Stimulated activated CD8-positive, alpha-beta memory T cell treated with anti-CD3 and anti-CD28 coated beads, Interleukin-4, amount 100 ng/mL, for 24 hours (primary cell): ENCODE measurements around the gene OSGIN1.

Experiments used
- DNase-seq: peaks from one replicate; pipeline ENCODE4 v3.0.0-alpha.2; 2020; ENCODE audit warnings: low read depth

The OSGIN1 gene

DNA sequence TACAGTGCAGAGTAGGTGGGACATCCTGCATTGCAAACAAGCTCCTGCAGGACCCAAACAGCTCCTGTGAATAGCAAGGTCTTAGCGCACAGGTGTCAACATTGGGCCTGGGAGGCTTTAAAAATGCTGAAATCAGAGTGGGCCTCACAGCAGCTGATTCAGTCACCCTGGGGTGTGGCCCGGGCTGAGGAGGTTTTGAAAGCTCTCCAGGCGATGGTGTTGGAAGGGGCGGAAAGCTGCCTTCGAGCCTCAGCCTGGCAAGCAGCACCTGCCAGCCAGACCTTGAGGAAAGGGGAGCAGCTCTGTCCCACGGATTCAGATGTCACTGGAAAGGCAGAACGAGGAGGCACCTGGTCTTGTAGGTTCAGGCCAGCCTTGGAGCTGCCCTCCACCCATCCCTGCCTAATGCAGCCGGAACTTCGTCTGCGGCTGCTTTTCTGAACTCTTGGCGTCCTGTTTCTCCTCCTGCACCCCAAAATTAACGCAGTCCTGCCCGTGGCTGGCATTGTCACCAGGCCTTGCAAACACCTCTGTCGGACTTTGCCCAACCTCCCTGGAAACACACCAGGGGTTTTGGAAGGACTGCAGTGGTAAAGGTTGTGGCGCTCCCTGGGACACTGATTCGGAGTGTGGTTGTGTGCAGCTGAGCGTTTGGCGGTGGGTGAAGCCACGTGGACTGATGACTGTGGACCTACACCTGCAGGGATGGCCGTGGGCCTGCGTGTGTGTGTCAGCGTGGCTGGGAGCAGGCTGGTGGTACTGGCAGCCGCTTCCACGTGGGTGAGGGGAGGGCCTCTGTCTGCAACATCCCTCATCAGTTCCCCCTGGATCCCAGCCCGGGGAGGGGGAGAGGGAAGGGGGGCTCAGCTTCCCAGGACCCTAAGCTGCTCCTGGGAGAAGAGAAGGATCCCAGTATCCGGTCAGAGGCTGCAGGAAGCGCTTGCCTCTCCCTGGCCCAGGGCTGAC lies 18.4 kb downstream of the OSGIN1 start:
- no peak for DNase-seq

DNA sequence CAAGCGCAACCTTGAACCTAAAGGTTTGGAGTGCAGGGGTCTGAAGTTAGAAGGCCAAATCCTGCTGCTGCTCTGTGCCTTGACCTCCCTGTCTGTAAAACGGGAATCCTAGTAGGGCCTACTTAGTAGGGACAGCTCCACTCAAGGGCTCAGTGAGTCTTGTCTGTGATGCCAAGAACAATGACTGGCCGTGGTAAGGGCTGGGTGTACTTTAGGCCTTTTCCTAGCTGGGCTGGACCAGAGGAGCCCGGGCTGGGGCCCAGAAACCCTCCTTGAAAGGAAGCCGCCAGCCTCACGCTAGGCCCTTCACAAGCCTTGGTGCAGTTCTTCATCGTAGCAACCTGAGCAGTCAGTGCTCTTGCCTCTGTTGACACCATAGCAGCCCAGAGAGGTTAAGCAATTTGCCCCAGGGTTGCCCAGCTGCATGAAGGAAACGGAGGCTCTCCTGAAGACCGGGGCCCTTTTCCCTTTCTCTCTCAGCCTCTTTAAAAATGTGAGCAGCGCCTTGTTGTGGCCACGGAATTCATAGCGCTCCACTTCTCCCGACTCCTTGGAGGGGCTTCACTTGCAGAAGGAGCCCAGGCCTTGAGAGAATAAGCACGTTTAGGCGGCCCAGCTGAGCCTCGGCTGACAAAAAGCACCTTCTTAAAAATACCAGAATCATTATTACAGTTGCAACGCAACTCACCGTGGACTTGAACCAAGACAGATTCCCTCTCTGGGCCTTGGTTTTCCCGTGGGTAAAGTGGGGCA lies 19.4 kb downstream of the OSGIN1 start:
- no peak for DNase-seq

DNA sequence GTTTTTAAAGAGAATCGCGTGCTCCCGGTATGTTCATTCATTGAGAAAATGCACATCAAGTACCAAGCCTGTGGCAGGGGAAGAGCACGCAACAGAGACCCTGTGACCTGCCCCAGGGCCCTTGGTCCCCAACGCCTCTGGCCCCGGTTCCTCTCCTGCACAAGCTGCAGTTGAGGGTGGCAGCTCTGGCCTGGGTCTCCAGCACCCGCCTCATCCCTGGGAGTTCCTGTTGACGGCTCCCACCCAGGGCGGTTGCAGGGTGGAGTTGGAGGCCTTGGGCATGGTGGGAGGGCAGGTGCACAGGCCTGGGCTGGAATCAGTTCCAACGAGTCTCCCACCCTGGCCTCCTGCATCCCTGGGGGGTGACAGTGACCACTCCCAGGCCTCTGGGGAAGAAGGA lies 20.0 kb downstream of the OSGIN1 start:
- DNase-seq = no peak

DNA sequence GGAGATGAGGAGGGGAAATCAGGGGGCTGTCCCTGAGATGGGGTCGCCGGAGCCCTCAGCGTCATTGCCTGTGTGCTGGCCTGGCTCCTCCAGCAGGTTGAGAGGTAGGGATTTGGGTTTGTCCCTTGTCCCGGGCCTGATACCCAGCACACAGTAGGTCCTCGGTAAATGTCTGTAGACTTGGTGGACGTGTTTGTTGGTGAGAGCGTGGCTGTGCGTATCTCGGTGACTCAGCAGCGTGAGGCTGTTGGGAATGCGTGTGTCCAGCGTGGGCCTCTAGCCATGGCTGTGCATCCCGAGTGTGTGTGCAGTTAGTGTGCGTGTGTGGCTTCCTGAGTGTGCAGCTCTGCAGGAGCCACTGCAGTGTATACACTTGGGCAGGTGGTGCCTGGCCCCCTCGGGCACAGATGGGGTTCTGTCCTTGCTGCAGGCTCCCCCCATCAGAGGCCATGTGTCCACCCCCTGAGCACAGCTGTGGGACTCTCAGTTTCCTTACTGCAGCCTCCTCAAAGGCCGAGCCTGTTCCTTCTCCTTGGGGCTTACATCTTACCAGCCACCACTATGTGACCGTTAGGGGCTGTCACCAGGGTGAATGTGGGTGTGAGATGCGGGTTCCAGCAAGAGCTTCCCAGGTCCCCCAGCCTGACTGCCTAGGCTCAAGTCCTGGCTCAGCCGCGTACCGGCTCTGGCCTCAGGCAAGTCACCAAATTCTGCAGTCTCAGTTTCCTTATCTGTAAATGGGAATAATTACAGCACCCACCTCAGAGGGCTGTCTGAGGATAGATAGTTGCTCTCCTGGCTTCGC lies 20.7 kb downstream of the OSGIN1 start:
- DNase-seq = no peak

DNA sequence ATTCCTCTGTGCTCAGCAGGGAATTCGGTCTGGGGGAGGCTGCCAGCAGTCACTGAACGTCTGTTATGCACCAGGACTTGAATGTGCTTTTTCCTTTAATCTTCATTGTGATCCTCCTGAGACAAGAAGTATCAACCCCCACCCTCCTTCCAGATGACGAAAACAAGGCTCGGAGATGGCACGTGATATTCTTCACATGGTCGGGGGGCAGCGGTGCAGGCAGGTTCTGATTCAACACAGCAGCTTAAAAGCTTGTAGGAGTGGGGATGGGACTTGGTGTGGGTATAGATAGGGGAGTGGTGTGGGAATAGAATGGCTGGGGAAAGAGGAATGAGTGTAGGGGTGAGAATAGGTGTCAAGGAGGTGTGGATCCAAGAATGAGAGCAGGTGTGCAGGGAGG lies 21.4 kb downstream of the OSGIN1 start:
- DNase-seq = no peak

DNA sequence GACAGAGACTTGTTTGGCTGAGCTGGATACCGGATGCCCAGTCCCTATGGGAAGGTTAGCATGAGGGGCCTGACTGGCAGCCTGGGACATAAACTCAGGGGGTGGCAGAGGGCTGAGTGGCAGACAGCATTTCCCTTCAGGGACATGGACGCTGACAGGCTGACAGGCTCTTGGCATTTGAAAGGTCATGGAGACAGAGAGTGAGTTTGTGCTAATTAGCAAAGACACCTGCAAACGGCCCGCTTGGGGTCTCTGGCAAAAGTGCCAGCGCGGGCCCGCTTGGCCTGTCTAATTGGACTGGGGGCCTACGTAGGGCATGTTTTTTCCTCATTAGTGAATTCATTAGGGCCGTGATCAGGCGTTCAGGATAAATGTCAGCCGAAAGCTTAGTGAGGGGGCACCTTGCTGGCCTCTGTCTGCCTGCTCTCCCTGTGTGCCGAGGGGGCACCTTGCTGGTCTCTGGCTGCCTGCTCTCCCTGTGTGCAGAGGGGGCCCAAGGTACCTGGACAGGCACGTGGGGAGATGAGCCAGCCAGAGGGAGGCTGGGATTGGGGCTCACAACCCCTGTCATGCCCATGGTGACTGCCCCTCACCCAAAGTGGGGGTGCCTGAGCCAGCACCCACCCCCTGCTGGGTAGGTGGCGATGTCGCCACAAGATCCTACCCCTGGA lies 22.7 kb downstream of the OSGIN1 start:
- DNase-seq = no peak

DNA sequence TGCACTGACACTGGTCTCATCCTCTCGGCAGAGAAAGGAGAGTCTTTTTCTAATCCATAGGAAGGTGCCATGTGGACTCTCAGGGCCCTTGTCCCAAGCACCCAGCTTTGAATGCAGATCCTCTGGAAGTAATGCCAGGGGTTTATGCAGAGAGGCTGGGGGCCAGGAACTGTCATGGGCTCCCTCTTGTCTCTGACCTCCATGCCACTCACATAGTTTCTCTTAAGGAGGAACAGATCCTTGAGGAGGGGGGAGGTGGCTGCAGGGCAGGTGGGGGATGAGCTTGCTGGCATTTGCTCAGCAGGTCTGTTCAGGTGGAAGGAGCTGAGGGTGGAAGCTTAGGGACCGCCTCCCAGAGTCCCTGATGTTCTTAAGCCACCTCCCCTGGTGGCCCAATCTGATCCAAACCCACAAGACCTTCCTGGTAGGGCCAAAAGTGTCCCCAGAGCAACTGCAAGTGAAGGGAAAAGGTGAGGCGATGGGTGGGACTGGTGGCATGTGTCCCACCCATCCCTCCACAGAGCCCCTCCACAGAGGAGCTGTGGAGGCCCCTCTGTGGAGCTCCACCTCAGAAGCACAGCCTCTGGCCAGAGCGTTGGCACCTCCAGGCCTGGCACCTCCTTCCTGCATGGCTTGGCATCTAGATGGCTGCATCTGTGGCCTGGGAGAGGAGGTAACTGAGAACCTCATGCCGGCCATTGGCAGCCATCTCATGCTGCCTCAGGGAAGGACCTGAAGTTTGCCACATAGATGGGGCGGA lies 24.2 kb downstream of the OSGIN1 start:
- DNase-seq = no peak

DNA sequence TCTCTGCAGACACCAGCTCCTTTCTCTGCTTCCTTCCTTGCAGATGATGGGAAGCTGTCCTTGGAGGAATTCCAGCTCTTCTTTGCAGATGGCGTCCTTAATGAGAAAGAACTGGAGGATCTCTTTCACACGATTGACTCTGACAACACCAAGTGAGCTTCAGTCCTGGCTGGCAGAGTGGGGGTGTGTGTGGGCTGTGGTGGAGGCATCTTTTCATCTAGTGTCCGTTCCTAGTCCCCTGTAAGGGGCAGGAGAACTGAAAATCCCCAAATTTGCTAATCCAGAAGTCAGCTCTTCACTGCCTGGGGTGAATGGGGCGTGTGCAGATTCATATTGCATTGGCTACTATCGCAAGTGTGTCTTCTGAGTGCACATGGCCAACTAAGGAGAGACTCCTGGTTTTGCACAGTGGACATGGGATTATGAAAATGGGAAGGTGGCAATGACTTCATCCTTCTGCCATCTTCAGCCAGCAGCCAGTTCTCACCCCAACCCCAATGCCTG lies 25.4 kb downstream of the OSGIN1 start:
- DNase-seq = no peak

DNA sequence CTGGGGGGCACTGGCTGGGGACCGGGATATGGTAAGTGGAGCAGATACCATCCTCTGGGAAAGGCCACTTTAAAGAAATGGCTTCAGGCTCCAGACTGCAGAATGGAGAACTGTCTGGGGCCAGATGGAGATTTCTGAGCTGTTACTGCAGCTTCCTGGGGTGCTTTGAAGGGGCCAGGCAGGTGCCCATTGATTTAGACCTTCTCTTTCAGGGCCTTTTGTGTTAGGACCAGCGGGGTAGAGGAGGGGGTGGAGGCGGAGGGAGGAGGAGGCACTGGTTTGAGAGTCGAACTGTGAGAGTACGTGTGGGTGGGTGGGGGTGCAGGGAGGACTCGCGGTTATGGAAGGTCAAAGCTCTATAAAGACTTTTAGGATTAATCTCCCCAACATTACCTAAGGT lies 26.4 kb downstream of the OSGIN1 start:
- no peak for DNase-seq

DNA sequence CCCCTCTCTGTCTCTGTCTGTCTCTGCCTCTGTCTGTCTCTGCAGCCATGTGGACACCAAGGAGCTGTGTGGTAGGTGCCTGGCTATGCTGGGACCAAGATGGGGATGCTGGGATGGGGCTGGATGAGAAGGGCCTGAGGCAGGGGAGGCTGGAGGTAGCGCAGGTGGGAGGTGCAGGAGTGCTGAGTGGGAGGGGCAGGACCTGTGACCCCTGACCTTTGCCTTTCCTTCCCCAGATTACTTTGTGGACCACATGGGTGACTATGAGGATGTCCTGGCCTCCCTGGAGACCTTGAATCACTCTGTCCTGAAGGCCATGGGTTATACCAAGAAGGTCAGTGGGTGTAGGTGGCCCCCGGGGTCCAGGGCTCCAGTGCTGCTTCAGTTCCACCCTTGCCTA lies 27.8 kb downstream of the OSGIN1 start:
- DNase-seq = no peak

DNA sequence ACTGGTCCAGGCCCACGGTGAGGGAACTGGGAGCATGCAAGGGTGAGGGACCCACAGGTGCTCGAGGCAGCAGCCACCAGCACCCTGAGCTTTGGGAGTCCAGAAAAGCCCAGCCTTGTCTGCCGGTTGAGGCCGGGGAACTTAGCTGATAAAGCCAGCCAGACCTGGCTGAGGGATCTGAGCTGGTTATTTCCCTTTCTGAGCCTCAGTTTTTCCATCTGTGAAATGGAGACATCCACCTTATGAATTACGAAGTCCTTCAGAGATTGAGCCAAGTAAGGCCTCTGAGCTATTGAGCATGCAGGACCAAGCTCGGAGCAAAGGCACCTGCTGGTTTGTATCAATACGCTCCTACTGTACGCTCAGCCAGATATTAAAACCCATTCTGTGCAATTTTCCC lies 28.8 kb downstream of the OSGIN1 start:
- no peak for DNase-seq

DNA sequence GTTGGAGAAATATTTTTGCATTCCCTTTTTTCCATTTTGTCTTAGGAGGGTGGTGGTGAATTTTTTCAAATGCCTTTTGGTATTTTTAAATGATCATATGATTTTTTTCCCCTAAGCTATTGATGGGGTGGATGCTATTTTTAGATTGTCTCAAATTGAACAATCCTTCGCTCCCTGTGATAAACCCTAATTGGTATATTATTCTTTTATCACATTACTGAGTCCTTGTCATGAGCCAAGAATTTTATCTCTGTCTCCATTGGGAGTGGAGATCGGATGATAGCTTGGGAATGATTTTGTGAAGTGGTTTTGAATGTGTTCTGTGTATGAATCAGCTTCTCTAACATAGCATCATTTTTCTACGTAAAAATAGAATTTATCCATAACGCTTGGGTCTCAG lies 30.5 kb downstream of the OSGIN1 start:
- DNase-seq = no peak

DNA sequence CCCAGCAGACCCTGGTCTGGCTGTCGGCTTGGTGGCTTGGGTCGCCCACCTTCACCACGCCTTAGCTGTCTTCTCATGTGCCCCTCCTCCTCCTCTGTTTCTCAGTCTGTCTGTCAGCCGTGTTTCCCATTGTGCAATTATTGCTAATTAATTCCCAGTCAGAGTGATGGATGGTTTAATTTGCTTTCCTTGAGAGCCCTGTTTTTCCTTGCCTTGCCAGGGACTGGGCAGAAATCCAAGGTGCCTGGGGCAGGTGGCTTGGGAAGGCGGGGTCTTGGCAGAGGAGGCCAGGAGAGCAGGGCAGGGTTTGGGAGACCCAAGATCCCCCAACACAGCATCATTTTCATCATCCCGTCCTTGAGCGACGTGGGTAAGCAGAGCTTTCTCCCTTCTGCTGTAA lies 36.3 kb downstream of the OSGIN1 start:
- DNase-seq = no peak

DNA sequence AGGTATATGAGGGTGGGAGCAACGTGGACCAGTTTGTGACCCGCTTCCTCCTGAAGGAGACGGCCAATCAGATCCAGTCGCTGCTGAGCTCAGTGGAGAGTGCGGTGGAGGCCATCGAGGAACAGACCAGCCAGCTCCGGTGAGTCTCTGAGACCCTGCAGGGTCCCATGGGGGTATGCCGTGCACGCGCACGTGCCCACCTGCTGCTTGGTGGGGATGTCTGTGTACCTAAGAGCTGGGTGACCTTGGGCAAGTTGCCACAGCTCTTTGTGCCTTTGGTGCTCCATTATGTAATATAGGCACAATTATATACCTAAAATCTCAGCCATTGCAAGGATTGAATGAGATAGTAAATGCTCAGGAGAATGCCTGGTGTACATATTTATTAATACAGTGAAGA lies 37.5 kb downstream of the OSGIN1 start:
- no peak for DNase-seq

DNA sequence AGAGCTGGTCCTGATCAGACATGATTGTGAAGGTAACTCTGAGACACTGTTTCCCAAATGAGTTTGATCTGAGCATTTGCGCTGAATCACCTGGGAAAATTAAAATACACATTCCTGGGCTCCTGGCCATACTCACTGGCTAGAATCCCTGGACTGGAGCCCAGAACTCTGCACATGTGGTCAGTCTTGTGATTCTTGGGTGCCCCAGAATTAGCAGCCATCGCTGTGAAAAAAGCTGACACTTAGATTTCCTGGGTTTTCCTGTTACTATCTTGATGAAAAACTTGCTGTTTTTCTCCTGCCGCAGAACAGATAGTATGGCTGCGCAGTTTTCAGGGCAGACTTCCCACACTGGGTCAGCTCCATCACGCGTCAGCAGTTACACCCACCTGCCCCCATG lies 39.6 kb downstream of the OSGIN1 start:
- DNase-seq = no peak

DNA sequence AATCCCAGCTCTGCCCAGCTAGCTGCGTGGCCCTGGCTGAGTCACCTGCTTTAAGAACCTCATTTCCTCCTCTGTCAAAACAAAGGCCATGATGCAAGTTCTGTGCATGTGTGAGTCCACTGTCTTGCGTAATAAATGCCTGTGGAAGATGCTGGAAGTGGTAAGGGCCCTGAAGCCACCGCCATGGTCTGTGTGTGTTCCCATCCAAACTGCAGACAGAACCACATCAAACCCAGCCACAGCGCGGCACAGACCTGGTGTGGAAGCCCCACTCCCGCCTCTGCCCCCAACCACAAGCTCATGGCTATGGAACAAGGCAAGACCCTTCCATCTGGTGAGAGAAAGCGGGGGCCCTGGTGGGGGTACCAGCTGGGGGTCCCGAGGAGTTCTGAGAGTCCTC lies 41.0 kb downstream of the OSGIN1 start:
- no peak for DNase-seq

DNA sequence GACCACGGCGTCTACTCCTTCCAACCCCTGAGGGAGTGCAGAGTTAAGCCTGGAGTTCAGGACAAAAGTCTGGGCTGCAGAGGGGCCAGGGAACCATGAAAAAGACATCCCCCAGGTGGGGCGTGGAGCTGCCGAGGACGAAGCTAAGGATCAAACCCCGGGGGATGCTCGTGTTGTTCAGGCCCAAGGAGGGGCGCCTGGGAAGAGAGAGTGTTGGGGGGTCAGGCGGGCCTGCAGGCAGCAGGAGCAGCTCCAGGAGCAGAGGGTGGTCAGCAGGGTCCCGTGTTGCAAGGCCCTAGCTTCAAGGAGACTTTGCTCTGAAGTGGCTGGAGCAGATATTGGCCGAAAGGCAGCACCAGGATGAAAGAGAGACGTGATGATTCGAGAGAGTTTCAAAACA lies 41.7 kb downstream of the OSGIN1 start:
- DNase-seq = no peak

DNA sequence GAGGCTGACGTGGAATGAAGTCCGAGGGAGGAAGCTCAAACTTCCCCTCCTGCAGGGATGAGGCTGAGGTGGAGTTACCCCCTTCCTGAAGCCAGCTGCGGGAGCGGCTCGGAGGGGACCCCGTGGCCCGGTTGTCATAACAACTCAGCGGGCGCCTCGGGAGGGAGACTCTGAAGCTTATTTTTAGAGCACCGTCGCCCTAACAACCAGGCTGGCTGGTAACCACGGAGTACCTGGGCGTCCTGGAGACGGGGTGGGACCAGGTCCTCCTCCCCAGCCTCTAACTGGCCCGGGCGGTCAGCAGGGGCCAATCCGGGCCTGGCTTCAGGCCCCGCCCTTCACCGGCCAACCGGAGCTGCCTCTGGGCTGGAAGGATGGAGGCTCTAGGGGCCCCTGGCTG lies 42.7 kb downstream of the OSGIN1 start:
- no peak for DNase-seq

DNA sequence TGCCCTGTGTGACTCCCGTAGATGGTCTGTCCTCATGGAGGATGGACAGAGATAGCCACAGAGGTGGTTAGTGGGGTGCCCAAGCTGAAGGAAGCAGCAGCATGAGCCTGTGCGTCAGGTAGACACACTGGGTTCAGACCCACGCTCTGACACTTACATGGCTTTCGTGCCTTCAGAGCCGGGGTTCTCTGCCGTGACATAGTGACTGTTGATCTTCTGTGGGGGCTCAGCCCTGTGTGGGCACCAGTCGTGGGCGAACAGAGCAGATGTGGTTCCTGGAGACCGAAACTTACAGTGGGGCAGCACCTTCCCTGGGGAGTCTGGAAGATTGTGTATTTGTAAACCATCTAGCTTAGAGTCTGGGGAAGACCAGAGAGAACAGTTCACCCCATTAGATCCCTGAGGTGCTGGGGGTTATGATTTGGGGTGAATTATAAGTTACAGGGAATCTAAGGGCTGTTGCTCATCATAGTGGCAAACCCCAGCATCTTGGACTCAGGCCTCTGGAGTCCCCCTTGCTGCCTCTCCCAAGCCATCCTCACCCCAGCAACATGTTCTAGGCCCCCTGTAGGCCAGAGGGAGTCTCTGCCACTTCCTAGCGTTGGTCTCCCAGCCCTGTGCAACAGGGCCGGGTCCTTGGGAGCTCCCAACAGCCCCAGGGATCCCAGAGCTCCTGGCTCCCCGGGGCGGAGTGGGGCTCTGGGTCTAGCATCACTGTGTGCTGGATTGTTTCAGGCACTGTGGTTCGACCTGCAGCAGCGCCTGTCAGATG lies 43.6 kb downstream of the OSGIN1 start:
- no peak for DNase-seq

DNA sequence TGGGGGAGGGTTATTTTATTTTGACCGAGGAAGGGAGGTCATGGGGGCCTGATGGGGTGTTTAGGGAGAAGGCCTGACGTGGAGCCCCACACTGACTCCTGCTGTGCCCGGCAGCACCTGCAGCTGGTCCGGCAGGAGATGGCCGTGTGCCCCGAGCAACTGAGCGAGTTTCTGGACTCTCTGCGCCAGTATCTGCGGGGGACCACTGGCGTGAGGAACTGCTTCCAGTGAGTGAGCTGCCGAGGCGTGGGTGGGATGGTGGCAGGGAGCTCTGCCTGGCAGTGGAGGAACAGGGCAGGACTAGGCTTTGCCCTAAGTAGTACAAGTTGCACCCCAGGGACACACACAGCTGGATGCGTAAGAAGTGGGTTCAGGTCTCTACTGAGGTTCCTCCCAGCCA lies 45.1 kb downstream of the OSGIN1 start:
- no peak for DNase-seq
